Endothelial cell (in vitro differentiated cells): Measurements from ENCODE around the gene CCDC92. TPM values are rescaled to one million over a fixed set of nuclear protein-coding genes. Genes with fewer than 3 reads are reported as not detected.
"Not testable (repeated sequence)": the region's sequence is repeated elsewhere in the genome, so short reads cannot be mapped to it uniquely, and the experiment has no call there.

ENCODE experiments used
- DNase-seq: peaks from one replicate; pipeline ENCODE4 v3.0.0; 2021; ENCODE audit warnings: low spot score
- H3K27ac Mint-ChIP-seq: one replicate; pipeline ENCODE4 v1.8.0; 2021; ENCODE audit warnings: mixed read lengths, inconsistent platforms; ENCODE audit not compliant: unreplicated experiment
- H3K27me3 Mint-ChIP-seq: one replicate; pipeline ENCODE4 v1.8.0; 2021; ENCODE audit warnings: mild to moderate bottlenecking, moderate library complexity, mixed read lengths, inconsistent platforms; ENCODE audit not compliant: unreplicated experiment
- H3K36me3 Mint-ChIP-seq: one replicate; pipeline ENCODE4 v1.8.0; 2021; ENCODE audit warnings: mild to moderate bottlenecking, low read depth, mixed read lengths, inconsistent platforms; ENCODE audit not compliant: unreplicated experiment
- H3K4me1 Mint-ChIP-seq: one replicate; pipeline ENCODE4 v1.8.0; 2021; ENCODE audit warnings: mild to moderate bottlenecking, mixed read lengths, inconsistent platforms; ENCODE audit not compliant: unreplicated experiment
- H3K4me3 Mint-ChIP-seq: one replicate; pipeline ENCODE4 v1.8.0; 2021; ENCODE audit warnings: mild to moderate bottlenecking, mixed read lengths, inconsistent platforms; ENCODE audit not compliant: unreplicated experiment
- H3K9me3 Mint-ChIP-seq: one replicate; pipeline ENCODE4 v1.8.0; 2021; ENCODE audit warnings: mixed read lengths, inconsistent platforms; ENCODE audit not compliant: unreplicated experiment
- total RNA-seq: library from RNA; stranded (reverse); fragmentation: NEBNext Ultra II Directional; extraction: Animal tissue kit (Norgen Biotek cat#: 25700); gene quantifications from one replicate; pipeline ENCODE4 v1.2.1, GENCODE V29; 2021; ENCODE audit not compliant: unreplicated experiment
- TF ChIP-seq, protein P1 (sequence below): fragments of 200-600 bp; sonication (generic); IDR thresholded peaks from one replicate; pipeline ENCODE4 v1.5.0; 2021; ENCODE audit warnings: antibody characterized with exemption; ENCODE audit not compliant: unreplicated experiment

The CCDC92 gene
- total RNA-seq, 1 donor from 2014 or later: 25.0 TPM

DNA sequence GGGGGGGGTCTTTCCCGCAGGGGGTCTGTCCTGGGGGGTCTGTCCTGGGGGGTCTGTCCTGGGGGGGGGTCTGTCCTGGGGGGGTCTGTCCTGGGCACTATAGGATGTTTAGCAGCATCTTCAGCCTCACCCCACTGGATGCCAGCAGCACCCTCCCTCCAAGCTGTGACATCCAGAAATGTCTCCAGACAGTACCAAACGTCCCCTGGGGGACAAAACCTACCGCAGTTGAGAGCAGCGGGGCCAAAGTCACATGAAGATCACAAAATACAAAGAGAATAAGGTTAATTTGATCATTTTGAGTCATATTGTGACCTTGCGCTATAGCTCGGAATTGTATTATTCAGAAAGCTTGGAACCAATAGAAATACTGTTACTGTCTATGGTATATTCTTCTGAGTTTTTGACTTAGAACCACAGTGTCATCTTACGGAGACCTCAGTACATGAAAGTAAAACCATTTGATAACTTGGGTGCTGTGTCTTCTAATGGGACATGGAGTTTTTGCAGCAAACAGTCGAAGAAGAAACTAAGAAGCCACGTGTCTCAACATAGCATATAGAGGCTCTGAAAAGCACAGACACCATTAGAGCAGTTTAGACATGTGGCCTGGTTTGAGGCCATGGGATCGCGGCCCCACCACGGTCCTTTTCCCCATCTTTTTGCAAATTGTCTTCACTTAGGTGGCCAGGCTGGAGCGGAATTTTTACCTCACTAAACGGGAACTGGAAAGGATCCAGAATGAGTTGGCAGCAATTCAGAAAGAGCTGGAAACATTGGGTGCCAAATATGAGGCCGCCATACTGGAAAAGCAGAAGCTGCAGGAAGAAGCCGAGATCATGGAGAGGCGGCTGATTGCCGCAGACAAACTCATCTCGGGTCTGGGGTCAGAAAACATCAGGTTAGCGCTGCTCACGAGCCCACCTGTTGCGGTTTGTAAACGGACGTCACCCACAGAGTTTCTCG, 59.9 kb downstream of the CCDC92 start:
- H3K9me3 Mint-ChIP-seq: no peaks in the 10 kb centered on the region

DNA sequence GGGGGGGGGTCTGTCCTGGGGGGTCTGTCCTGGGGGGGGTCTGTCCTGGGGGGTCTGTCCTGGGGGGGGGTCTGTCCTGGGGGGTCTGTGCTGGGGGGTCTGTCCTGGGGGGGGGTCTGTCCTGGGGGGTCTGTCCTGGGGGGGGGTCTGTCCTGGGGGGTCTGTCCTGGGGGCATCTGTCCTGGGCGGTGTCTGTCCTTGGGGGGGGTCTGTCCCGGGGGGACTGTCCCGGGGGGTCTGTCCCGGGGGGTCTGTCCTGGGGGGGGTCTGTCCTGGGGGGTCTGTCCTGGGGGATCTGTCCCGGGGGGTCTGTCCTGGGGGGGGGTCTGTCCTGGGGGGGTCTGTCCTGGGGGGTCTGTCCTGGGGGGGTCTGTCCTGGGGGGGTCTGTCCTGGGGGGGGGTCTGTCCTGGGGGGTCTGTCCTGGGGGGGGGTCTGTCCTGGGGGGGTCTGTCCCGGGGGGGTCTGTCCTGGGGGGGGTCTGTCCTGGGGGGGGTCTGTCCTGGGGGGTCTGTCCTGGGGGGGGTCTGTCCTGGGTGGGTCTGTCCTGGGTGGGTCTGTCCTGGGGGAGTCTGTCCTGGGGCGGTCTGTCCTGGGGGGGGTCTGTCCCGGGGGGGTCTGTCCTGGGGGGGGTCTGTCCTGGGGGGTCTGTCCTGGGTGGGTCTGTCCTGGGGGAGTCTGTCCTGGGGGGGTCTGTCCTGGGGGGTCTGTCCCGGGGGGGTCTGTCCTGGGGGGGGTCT, 60.8 kb downstream of the CCDC92 start:
- H3K36me3 Mint-ChIP-seq, H3K4me3 Mint-ChIP-seq, H3K27me3 Mint-ChIP-seq, H3K4me1 Mint-ChIP-seq, H3K27ac Mint-ChIP-seq, DNase-seq, H3K9me3 Mint-ChIP-seq: not testable (repeated sequence)

More for the DNA sequence above, 59.9 kb downstream of the CCDC92 start:
- Mint-ChIP-seq H3K27ac (no peak overlapping the region), H3K36me3 (no peaks in the 10 kb centered on the region), H3K4me1 (peaks cover 3% of the 10 kb centered on the region), H3K4me3 (no peak overlapping the region), H3K27me3 (peaks cover 7% of the 10 kb centered on the region)
- TF ChIP-seq, protein P1, sequence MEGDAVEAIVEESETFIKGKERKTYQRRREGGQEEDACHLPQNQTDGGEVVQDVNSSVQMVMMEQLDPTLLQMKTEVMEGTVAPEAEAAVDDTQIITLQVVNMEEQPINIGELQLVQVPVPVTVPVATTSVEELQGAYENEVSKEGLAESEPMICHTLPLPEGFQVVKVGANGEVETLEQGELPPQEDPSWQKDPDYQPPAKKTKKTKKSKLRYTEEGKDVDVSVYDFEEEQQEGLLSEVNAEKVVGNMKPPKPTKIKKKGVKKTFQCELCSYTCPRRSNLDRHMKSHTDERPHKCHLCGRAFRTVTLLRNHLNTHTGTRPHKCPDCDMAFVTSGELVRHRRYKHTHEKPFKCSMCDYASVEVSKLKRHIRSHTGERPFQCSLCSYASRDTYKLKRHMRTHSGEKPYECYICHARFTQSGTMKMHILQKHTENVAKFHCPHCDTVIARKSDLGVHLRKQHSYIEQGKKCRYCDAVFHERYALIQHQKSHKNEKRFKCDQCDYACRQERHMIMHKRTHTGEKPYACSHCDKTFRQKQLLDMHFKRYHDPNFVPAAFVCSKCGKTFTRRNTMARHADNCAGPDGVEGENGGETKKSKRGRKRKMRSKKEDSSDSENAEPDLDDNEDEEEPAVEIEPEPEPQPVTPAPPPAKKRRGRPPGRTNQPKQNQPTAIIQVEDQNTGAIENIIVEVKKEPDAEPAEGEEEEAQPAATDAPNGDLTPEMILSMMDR: no peak
- DNase-seq: no peak

DNA sequence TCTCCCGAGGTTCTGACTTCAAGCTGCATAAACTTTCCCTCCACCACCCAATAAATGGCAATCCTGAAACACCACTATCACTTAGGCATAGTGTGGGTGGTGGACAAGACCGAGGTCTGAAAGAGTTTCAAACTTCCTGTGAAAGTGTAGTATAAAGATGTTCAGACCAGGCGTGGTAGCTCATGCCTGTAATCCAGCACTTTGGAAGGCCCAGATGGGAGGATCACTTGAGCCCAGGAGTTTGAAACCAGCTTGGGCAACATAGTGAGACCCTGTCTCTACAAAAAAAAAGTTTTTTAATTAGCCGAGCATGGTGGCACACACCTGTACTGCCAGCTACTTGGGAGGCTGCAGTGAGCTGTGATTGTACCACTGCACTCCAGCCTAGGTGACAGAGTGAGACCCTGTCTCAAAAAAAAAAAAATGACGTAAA, 61.9 kb downstream of the CCDC92 start:
- H3K4me1 Mint-ChIP-seq: peaks cover 3% of the 10 kb centered on the region
- TF ChIP-seq, protein P1: no peak
- no peak overlapping the region for H3K4me3 Mint-ChIP-seq
- H3K27ac Mint-ChIP-seq: no peak overlapping the region
- H3K9me3 Mint-ChIP-seq: no peaks in the 10 kb centered on the region
- DNase-seq: no peak
- peaks cover 4% of the 10 kb centered on the region for H3K27me3 Mint-ChIP-seq
- H3K36me3 Mint-ChIP-seq: no peaks in the 10 kb centered on the region

DNA sequence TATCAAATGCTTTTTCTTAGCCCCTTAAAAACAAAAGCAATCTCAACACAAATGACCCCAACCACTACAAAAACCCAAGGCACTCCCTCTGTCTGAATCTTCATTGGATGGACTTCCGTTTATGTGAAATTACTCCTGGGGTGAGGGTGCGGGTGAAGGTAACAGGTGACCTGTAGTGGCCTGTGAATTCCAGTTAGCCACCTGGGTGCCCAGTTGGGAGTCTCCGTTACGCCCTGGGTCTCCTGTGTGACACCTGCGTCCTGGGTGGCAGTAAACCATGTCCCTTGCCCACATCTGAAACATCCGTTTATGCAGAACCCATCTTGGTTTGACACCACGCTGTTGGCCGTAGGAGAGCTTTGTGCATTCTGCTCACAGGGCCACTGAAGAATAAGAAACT, 62.6 kb downstream of the CCDC92 start:
- Mint-ChIP-seq H3K4me3 (no peak overlapping the region), H3K36me3 (no peaks in the 10 kb centered on the region), H3K4me1 (peaks cover 3% of the 10 kb centered on the region), H3K27me3 (peaks cover 4% of the 10 kb centered on the region), H3K27ac (no peak overlapping the region), H3K9me3 (no peaks in the 10 kb centered on the region)
- DNase-seq: no peak
- TF ChIP-seq, protein P1: no peak

DNA sequence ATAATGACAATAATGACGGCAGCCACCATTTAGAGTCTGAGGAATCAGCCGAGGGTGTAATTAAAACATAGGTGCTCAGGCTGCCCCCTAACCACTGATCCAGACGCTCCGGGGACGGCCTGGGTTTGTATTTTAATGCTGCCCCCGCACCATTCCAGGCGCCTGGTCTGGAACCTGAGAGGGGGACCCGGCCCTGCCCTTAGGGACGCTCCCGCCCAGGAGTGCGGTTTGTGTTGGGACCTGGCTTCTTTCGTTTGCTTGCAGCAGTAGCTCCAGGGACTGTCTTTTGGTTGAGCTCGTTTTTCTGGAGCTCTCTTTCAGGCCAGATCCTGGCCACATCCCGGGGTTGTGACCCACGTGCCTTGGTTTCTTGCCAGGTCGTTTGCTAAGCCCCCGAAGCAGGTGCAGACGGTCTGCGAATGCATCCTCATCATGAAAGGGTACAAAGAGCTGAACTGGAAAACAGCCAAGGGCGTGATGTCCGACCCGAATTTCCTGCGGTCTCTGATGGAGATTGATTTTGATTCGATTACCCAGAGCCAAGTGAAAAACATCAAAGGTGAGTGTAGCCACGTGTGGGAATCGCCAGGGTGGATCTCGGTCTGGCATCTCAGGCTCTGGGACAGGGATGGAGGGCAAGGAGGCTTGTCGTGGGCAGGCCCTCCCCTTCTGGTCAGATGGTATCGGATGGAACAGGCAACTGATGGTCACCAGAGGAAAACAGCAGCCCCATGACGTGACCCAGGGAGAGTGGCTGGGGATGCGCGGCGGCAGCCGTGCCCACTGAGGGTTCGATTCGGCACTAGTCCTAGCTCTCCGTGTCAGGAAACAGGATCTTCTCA, 63.5 kb downstream of the CCDC92 start:
- H3K27ac Mint-ChIP-seq: no peak overlapping the region
- TF ChIP-seq, protein P1: no peak
- H3K36me3 Mint-ChIP-seq: no peaks in the 10 kb centered on the region
- H3K27me3 Mint-ChIP-seq: peaks cover 6% of the 10 kb centered on the region
- DNase-seq: no peak
- H3K4me1 Mint-ChIP-seq: peaks cover 3% of the 10 kb centered on the region
- no peaks in the 10 kb centered on the region for H3K9me3 Mint-ChIP-seq
- H3K4me3 Mint-ChIP-seq: no peak overlapping the region
